Lower leg skin (tissue), 4 donors: ENCODE measurements around the gene CMTM1. TPM values are rescaled to one million over a fixed set of nuclear protein-coding genes. Genes with fewer than 3 reads are reported as not detected.

Experiments used
- DNase-seq, 2 donors: peaks; one replicate each; pipeline ENCODE4 v3.0.0-alpha.2; 2019; ENCODE audit warnings: low spot score in 2 of 2
- H3K4me3 ChIP-seq: fragments of 200-600 bp; sonication (generic); 2 replicates; pipeline ENCODE4 v1.5.1; 2017; ENCODE audit warnings: mild to moderate bottlenecking, low read depth; ENCODE audit not compliant: poor library complexity, severe bottlenecking
- CTCF ChIP-seq, 3 donors: fragments of 450-650 bp; IDR thresholded peaks; one replicate each; pipeline ENCODE4 v1.5.1; 2016; ENCODE audit warnings: antibody characterized with exemption in 3 of 3, mild to moderate bottlenecking in 3 of 3, moderate library complexity in 2 of 3
- POLR2A ChIP-seq, 2 donors: fragments of 450-650 bp; IDR thresholded peaks; one replicate each; pipeline ENCODE4 v1.6.1; 2016 to 2017; ENCODE audit warnings: antibody characterized with exemption in 2 of 2, mild to moderate bottlenecking in 1 of 2, moderate library complexity in 1 of 2
- WGBS, 2 donors: methylation state at CpG; one replicate each; pipeline ENCODE4 v1.1.5; 2018; 5-methylcytosine and 5-hydroxymethylcytosine counted together
- intact Hi-C: fragments of 100-400 bp; cut with DNase I; formaldehyde crosslinking; loops from one replicate; pipeline ENCODE4 v1.15.0; 2023; ENCODE audit warnings: low total_unique reads
- total RNA-seq, 4 donors: library from RNA; depleted of rRNA; stranded (reverse); fragments of >200 nt; gene quantifications; one replicate each; pipeline ENCODE4 v1.1.0, GENCODE V29; 2016

CMTM1 gene
- total RNA-seq: 1 to 10 TPM in 2 of 4 donors, under 1 TPM in 1, not detected in 1; 0.39 to 2.1 (median 1.9) TPM

GRCh38 chr16:66566051-66566901, at the start of gene CMTM1:
CMTM1 (plus strand) TSS chr16:66566439; CDS start chr16:66566514, 75 bp downstream.
- TF ChIP-seq CTCF (IDR thresholded peaks at IDR 0.05) (no peak), POLR2A (IDR thresholded peaks at IDR 0.05) (no peak)
- 92 to 95% methylated on average over 46 to 53 of the region's 54 CpGs for WGBS, 2 donors
- no peak for DNase-seq
- intact Hi-C loops: no loop called here
- no peak within 1 kb of the TSS for H3K4me3 ChIP-seq

- no peak overlapping the region for H3K4me3 ChIP-seq
- WGBS, 2 donors: 12 to 22% methylated on average over 8 of the region's 8 CpGs
- no peak for DNase-seq
- no peak for TF ChIP-seq POLR2A (IDR thresholded peaks at IDR 0.05)
- TF ChIP-seq CTCF (IDR thresholded peaks at IDR 0.05): no peak
- intact Hi-C loops: no loop called here
Measured at GRCh38 chr16:66516509-66516807, 49.8 kb upstream of the CMTM1 start.

- peak; percentile 97 to 99 for DNase-seq
- 21 to 24% methylated on average over 14 to 15 of the region's 15 CpGs for WGBS, 2 donors
- no peak overlapping the region for H3K4me3 ChIP-seq
- no peak for TF ChIP-seq POLR2A (IDR thresholded peaks at IDR 0.05)
- TF ChIP-seq CTCF (IDR thresholded peaks at IDR 0.05): no peak
- intact Hi-C loops: no loop called here
Measured at GRCh38 chr16:66516808-66517585, 49.2 kb upstream of the CMTM1 start.

GRCh38 chr16:66517586-66518263, 48.5 kb upstream of the CMTM1 start:
- DNase-seq: peak in 1 of 2 donors; percentile 85
- WGBS, 2 donors: 73 to 75% methylated on average over 8 of the region's 8 CpGs
- intact Hi-C loops: no loop called here
- TF ChIP-seq CTCF (IDR thresholded peaks at IDR 0.05) (no peak), POLR2A (IDR thresholded peaks at IDR 0.05) (no peak)
- no peak overlapping the region for H3K4me3 ChIP-seq

GRCh38 chr16:66519482-66520373, 46.5 kb upstream of the CMTM1 start:
- no peak overlapping the region for H3K4me3 ChIP-seq
- TF ChIP-seq CTCF (IDR thresholded peaks at IDR 0.05): no peak
- no peak for TF ChIP-seq POLR2A (IDR thresholded peaks at IDR 0.05)
- 79 to 87% methylated on average over 11 of the region's 11 CpGs for WGBS, 2 donors
- peak in 1 of 2 donors; percentile 78 for DNase-seq
- intact Hi-C loops: no loop called here
